Panc1 (cell line): ENCODE measurements around the gene SPARCL1. TPM values are rescaled to one million over a fixed set of nuclear protein-coding genes. Genes with fewer than 3 reads are reported as not detected.

ENCODE experiments used
- ATAC-seq: fragments of 200-7000 bp; cut with Tn5 transposase; 2 replicates; pipeline ENCODE4 v1.9.1; 2020; ENCODE audit warnings: mild to moderate bottlenecking, moderate library complexity
- BruUV-seq: library from RNA; stranded (reverse); fragments of 400-500 nt; replicated peaks from 2 replicates; lab custom pipeline; 2021; lab: Mats Ljungman, UMichigan
- CTCF ChIA-PET: fragments of 300-600 bp; sonication (Branson Sonifier 250); formaldehyde crosslinking; loops from one replicate; lab custom pipeline; 2022; ENCODE audit warnings: antibody characterized with exemption; lab: Charles Lee
- POLR2A ChIA-PET: fragments of 300-600 bp; sonication (Branson Sonifier 250); formaldehyde crosslinking; loops from one replicate; lab custom pipeline; 2022; ENCODE audit warnings: antibody characterized with exemption; lab: Charles Lee
- DNase-seq: peaks from one replicate; pipeline ENCODE4 v3.0.0-alpha.2; 2010; ENCODE audit warnings: low read depth, low spot score
- H3K27ac ChIP-seq: 2 replicates; pipeline ENCODE4 v1.5.1; 2011; ENCODE audit warnings: mild to moderate bottlenecking, low read length, inconsistent platforms
- H3K27me3 ChIP-seq: fragments of 200-500 bp; sonication (Bioruptor generic); 2 replicates; pipeline ENCODE4 v1.6.0; 2014; ENCODE audit warnings: low read length, inconsistent platforms; ENCODE audit not compliant: control insufficient read depth, insufficient read depth
- H3K36me3 ChIP-seq: fragments of 200-500 bp; sonication (Bioruptor generic); 2 replicates; pipeline ENCODE4 v1.5.1; 2014; ENCODE audit warnings: inconsistent platforms, mild to moderate bottlenecking, low read length, moderate library complexity; ENCODE audit not compliant: control insufficient read depth, insufficient read depth
- H3K4me1 ChIP-seq: 2 replicates; pipeline ENCODE4 v1.5.1; 2011; ENCODE audit warnings: inconsistent platforms, mild to moderate bottlenecking, low read length, moderate library complexity; ENCODE audit not compliant: control insufficient read depth, insufficient read depth
- H3K4me3 ChIP-seq, 2 experiments: 2 replicates each; pipeline ENCODE4 v1.5.1; 2011 to 2012; ENCODE audit warnings: low read depth in 2 of 2, low read length in 2 of 2, mild to moderate bottlenecking in 2 of 2, inconsistent platforms in 1 of 2, moderate library complexity in 1 of 2
- H3K9me3 ChIP-seq: fragments of 200-500 bp; sonication (Bioruptor generic); 2 replicates; pipeline ENCODE4 v1.5.1; 2014; ENCODE audit warnings: low read depth, mild to moderate bottlenecking, inconsistent platforms, low read length, moderate library complexity; ENCODE audit not compliant: control insufficient read depth, insufficient read depth
- POLR2AphosphoS5 ChIP-seq: IDR thresholded peaks from 2 replicates; pipeline ENCODE4 v1.6.1; 2012; ENCODE audit warnings: mild to moderate bottlenecking, low read depth, low read length, moderate library complexity
- REST ChIP-seq, 2 experiments: IDR thresholded peaks; 2 replicates each; pipeline ENCODE4 v1.6.1; 2011 to 2012; ENCODE audit warnings: low read depth in 2 of 2, control low read depth in 1 of 2, low read length in 1 of 2, mild to moderate bottlenecking in 1 of 2, moderate library complexity in 1 of 2; ENCODE audit not compliant: insufficient read depth in 1 of 2
- SIN3A ChIP-seq: IDR thresholded peaks from 2 replicates; pipeline ENCODE4 v1.6.1; 2012; ENCODE audit warnings: low read depth, mild to moderate bottlenecking, low read length, moderate library complexity, borderline replicate concordance; ENCODE audit not compliant: insufficient read depth
- TCF7L2 ChIP-seq: IDR thresholded peaks from 2 replicates; pipeline ENCODE4 v1.6.1; 2011; ENCODE audit warnings: mild to moderate bottlenecking, low read depth, low read length, inconsistent platforms
- in situ Hi-C: cut with HindIII; loops from 2 replicates; pipeline ENCODE4 v1.10.0; 2016; ENCODE audit warnings: low sequenced_read_pairs, low pct_unique_long_range_greater_than_20kb
- intact Hi-C: fragments of 100-400 bp; cut with micrococcal nuclease; formaldehyde crosslinking; loops from one replicate; pipeline ENCODE4 v1.10.0; 2022; ENCODE audit not compliant: unreplicated experiment
- total RNA-seq: library from RNA; stranded (reverse); gene quantifications from one replicate; pipeline ENCODE4 v1.2.1, GENCODE V29; 2021; ENCODE audit not compliant: unreplicated experiment
- TF ChIP-seq, protein P1 (sequence below): fragments of 450-650 bp; IDR thresholded peaks from 2 replicates; pipeline ENCODE4 v1.5.1; 2017; ENCODE audit warnings: mild to moderate bottlenecking

SPARCL1 gene
- total RNA-seq, 1 experiment from 2014 or later = 0.57 TPM

DNA sequence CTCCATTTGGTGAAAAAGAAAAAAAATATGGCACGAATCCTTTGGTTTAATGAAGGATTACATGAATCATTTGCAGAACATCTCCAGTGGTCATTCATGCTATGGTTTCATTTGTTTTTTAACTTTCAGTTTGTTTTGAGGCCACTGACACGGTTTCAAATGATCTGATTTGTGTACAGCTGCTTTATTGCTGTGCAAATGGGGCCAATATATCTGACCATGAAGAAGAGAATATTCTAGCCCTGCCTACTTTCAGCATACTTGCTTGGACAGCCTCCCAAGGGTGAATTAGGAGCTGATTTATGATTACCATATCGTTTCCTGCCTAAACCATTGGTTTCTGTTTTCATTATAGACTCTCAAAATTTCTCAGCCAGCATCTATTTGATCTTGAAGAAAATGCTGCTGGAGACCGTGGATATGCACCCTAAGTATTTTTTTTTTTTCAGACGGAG, 30.7 kb downstream of the SPARCL1 start:
- H3K36me3 ChIP-seq = no peaks in the 10 kb centered on the region
- CTCF ChIA-PET = no interaction called here
- H3K9me3 ChIP-seq = no peaks in the 10 kb centered on the region
- no peak overlapping the region for H3K27ac ChIP-seq
- ATAC-seq = no peak
- in situ Hi-C loops (no loop called here), intact Hi-C loops (no loop called here)
- DNase-seq = no peak
- no peaks in the 10 kb centered on the region for H3K27me3 ChIP-seq
- no peak for TF ChIP-seq TCF7L2
- TF ChIP-seq POLR2AphosphoS5 = no peak
- no peak for TF ChIP-seq SIN3A
- no peak for TF ChIP-seq REST (IDR thresholded peaks at IDR 0.05; ENCODE audit: insufficient read depth in 1 of 2, low read depth in 2 of 2, low read length in 1 of 2)
- TF ChIP-seq, protein P1, sequence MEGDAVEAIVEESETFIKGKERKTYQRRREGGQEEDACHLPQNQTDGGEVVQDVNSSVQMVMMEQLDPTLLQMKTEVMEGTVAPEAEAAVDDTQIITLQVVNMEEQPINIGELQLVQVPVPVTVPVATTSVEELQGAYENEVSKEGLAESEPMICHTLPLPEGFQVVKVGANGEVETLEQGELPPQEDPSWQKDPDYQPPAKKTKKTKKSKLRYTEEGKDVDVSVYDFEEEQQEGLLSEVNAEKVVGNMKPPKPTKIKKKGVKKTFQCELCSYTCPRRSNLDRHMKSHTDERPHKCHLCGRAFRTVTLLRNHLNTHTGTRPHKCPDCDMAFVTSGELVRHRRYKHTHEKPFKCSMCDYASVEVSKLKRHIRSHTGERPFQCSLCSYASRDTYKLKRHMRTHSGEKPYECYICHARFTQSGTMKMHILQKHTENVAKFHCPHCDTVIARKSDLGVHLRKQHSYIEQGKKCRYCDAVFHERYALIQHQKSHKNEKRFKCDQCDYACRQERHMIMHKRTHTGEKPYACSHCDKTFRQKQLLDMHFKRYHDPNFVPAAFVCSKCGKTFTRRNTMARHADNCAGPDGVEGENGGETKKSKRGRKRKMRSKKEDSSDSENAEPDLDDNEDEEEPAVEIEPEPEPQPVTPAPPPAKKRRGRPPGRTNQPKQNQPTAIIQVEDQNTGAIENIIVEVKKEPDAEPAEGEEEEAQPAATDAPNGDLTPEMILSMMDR = no peak
- no TSS peak for BruUV-seq
- H3K4me1 ChIP-seq = no peaks in the 10 kb centered on the region
- POLR2A ChIA-PET = interaction anchor here (0.7 kb wide), 1 partner anchor 282 kb away, joined by 4 read pairs; no protein-coding TSS in a partner anchor
- no peak overlapping the region for H3K4me3 ChIP-seq

DNA sequence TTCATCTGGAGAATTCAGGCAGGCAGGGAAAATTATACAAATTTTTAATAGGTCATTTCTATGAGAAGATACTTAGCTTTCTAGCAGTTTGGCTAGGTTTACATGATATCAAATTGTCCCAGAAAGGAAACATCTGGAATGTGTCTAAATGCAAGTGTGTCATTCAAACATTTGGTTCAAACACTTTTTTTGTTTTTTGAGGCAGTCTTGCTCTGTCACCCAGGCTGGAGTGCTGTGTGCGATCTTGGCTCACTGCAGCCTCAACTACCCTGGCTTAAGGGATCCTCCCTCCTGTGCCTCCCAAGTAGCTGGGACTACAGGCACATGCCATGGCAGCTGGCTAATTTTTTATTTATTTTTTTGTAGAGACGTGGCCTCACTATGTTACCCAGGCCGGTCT, 31.6 kb downstream of the SPARCL1 start:
- DNase-seq (no peak), ATAC-seq (no peak)
- no peak overlapping the region for H3K27ac ChIP-seq
- H3K4me3 ChIP-seq = no peak overlapping the region
- H3K9me3 ChIP-seq = no peaks in the 10 kb centered on the region
- TF ChIP-seq, protein P1 = no peak
- TF ChIP-seq REST (IDR thresholded peaks at IDR 0.05; ENCODE audit: insufficient read depth in 1 of 2, low read depth in 2 of 2, low read length in 1 of 2) = no peak
- no peak for TF ChIP-seq SIN3A
- TF ChIP-seq TCF7L2 = no peak
- no peak for TF ChIP-seq POLR2AphosphoS5
- in situ Hi-C loops (no loop called here), intact Hi-C loops (no loop called here)
- BruUV-seq = no TSS peak
- ChIA-PET CTCF (no interaction called here), POLR2A (no interaction called here)
- H3K27me3 ChIP-seq = no peaks in the 10 kb centered on the region
- H3K36me3 ChIP-seq = no peaks in the 10 kb centered on the region
- no peaks in the 10 kb centered on the region for H3K4me1 ChIP-seq
